Loucy (cell line): ENCODE data around the gene PLA2G4E.

Experiments used
- H2AFZ ChIP-seq: fragments of 200-600 bp; sonication (generic); 2 replicates; pipeline ENCODE4 v1.6.0; 2016; ENCODE audit warnings: antibody characterized with exemption, mild to moderate bottlenecking, low read length, moderate library complexity
- H3F3A ChIP-seq: fragments of 200-600 bp; 2 replicates; pipeline ENCODE4 v1.6.0; 2016; ENCODE audit warnings: antibody characterized with exemption, low read depth, mild to moderate bottlenecking
- H3K27me3 ChIP-seq: fragments of 200-600 bp; sonication (generic); 2 replicates; pipeline ENCODE4 v1.6.1; 2014; ENCODE audit warnings: low read length, mild to moderate bottlenecking; ENCODE audit not compliant: insufficient read depth, poor library complexity, severe bottlenecking
- H3K36me3 ChIP-seq: fragments of 200-600 bp; sonication (generic); 2 replicates; pipeline ENCODE4 v1.6.1; 2016; ENCODE audit warnings: low read length; ENCODE audit not compliant: insufficient read depth
- H3K4me1 ChIP-seq: fragments of 200-600 bp; sonication (generic); 2 replicates; pipeline ENCODE4 v1.5.1; 2014; ENCODE audit warnings: low read length, mild to moderate bottlenecking; ENCODE audit not compliant: insufficient read depth, poor library complexity, severe bottlenecking
- H3K4me2 ChIP-seq: fragments of 200-600 bp; sonication (generic); 2 replicates; pipeline ENCODE4 v1.6.0; 2014; ENCODE audit warnings: antibody characterized with exemption, low read length, low read depth, mild to moderate bottlenecking; ENCODE audit not compliant: poor library complexity, severe bottlenecking
- H3K4me3 ChIP-seq: fragments of 200-600 bp; sonication (generic); 2 replicates; pipeline ENCODE4 v1.5.1; 2014; ENCODE audit warnings: low read length, mild to moderate bottlenecking, mixed read lengths; ENCODE audit not compliant: poor library complexity, severe bottlenecking
- H3K79me2 ChIP-seq: fragments of 200-600 bp; sonication (generic); 2 replicates; pipeline ENCODE4 v1.6.1; 2014; ENCODE audit warnings: low read length; ENCODE audit not compliant: insufficient read depth
- H3K9ac ChIP-seq: fragments of 200-600 bp; sonication (generic); 2 replicates; pipeline ENCODE4 v1.6.0; 2014; ENCODE audit warnings: mild to moderate bottlenecking, low read depth, low read length, moderate library complexity; ENCODE audit not compliant: poor library complexity, severe bottlenecking
- H3K9me2 ChIP-seq: fragments of 200-600 bp; sonication (generic); replicated peaks from 2 replicates; pipeline ENCODE4 v1.6.1; 2016; ENCODE audit warnings: low read depth, low read length, mixed read lengths
- H3K9me3 ChIP-seq: fragments of 200-600 bp; sonication (generic); 2 replicates; pipeline ENCODE4 v1.6.1; 2014; ENCODE audit warnings: mild to moderate bottlenecking, antibody characterized with exemption, low read length, low read depth; ENCODE audit not compliant: insufficient read depth
- H4K20me1 ChIP-seq: fragments of 200-600 bp; sonication (generic); 2 replicates; pipeline ENCODE4 v1.6.0; 2014; ENCODE audit warnings: antibody characterized with exemption, low read length, mild to moderate bottlenecking; ENCODE audit not compliant: insufficient read depth, poor library complexity, severe bottlenecking
- CTCF ChIP-seq: fragments of 200-600 bp; sonication (generic); conservative IDR thresholded peaks from 2 replicates; pipeline ENCODE4 v1.5.1; 2014; ENCODE audit warnings: mild to moderate bottlenecking, antibody characterized with exemption, low read length
- EZH2phosphoT487 ChIP-seq: fragments of 200-600 bp; IDR thresholded peaks from 2 replicates; pipeline ENCODE4 v1.6.1; 2018; ENCODE audit warnings: antibody characterized with exemption, mild to moderate bottlenecking, moderate library complexity, borderline replicate concordance

PLA2G4E gene

DNA sequence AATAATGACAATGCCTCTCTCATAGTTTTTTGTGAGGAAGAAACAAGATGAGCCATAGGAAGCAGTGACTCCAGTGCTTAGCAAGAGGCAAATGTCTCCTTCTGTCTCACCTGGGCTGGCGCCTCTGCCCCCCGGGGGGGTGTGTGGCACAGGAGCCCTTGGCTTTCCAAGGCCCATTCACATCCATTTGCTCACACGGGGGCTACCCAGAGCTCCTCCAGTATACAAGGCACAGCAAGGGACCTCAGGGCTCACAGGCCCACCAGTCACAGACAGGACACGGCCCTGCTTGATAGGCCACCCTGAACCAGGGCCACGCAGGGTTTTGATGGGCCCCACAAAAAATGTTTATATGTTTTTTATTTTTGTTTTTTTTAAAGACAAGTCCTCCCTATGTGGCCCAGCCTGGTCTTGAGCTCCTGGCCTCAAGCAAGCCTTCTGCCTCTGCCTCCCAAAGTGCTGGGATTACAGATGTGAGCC lies 26.6 kb downstream of the PLA2G4E start:
- Histone ChIP-seq H3K4me2 (no peak overlapping the region), H3K79me2 (no peaks in the 10 kb centered on the region), H4K20me1 (no peaks in the 10 kb centered on the region), H3K9me2 (no peaks in the 10 kb centered on the region), H3K9ac (no peak overlapping the region), H3K36me3 (no peaks in the 10 kb centered on the region), H3K4me1 (no peaks in the 10 kb centered on the region), H2AFZ (no peak overlapping the region), H3K4me3 (no peak overlapping the region), H3F3A (no peaks in the 10 kb centered on the region), H3K27me3 (no peaks in the 10 kb centered on the region), H3K9me3 (no peaks in the 10 kb centered on the region)
- no peak for TF ChIP-seq EZH2phosphoT487

DNA sequence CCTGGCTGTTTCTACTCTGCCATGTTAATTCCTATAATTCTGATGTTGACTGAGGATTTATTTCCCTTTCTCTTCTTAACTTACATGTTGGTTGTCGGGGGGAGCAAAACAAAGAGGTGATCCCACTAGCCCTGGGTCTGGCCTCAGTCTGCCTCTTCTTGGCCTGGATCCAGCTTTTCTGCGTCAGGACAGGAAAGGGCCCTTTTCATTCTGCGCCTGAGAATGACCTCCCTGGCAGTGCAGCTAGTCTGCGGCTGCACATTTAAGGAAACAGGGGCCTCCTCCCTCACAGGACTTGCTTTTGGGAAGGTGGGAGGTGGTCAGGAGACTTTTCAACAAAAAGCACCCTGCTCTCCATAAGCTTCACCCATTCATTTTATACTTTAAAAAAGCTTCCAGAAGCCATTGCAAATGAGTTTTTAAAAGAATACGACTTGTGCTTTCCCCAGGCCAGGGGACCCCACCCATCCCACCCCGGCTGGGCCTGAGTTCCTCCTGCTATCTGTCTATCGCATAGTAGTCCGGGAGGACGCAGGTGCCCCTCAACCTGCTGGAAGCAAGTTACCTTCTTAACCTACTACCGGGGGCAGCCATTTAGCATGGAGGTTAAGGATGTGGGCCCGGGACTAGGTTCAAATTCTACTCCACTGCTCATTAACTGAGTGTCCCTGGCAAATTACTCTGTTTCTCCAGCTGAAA lies 27.2 kb downstream of the PLA2G4E start:
- Histone ChIP-seq H3F3A (no peaks in the 10 kb centered on the region), H3K9ac (no peak overlapping the region), H2AFZ (no peak overlapping the region), H3K36me3 (no peaks in the 10 kb centered on the region), H3K4me1 (no peaks in the 10 kb centered on the region), H3K9me2 (no peaks in the 10 kb centered on the region), H3K79me2 (no peaks in the 10 kb centered on the region), H3K4me2 (no peak overlapping the region), H3K9me3 (no peaks in the 10 kb centered on the region), H4K20me1 (no peaks in the 10 kb centered on the region), H3K27me3 (no peaks in the 10 kb centered on the region), H3K4me3 (no peak overlapping the region)
- TF ChIP-seq EZH2phosphoT487 (no peak), CTCF (no peak)

DNA sequence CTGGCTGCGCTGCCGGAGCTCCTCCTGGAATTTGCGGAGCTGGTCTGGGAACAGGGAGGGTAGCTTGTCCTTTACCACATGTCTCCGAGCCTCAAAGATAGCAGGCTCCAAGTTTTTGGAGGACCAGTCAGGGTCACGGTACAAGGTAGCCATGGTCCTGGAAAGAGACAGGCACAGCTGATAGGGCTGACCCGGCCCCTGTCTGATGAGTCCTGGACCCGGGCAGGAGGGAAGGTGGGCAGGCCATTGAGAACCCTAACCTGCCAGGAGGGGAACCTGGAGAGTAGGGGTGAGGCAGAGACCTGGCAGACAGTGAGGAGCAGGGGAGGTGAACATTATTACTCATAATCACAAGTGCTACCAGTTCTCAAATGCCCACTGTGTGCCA lies 28.0 kb downstream of the PLA2G4E start:
- Histone ChIP-seq H3K9ac (no peak overlapping the region), H3K4me3 (no peak overlapping the region), H3K36me3 (no peaks in the 10 kb centered on the region), H3K79me2 (no peaks in the 10 kb centered on the region), H3K4me2 (no peak overlapping the region), H2AFZ (no peak overlapping the region), H3F3A (no peaks in the 10 kb centered on the region), H4K20me1 (no peaks in the 10 kb centered on the region), H3K4me1 (no peaks in the 10 kb centered on the region), H3K9me2 (no peaks in the 10 kb centered on the region), H3K9me3 (no peaks in the 10 kb centered on the region), H3K27me3 (no peaks in the 10 kb centered on the region)
- TF ChIP-seq CTCF (no peak), EZH2phosphoT487 (no peak)
